ENCODE data around the gene CACNB2. TPM values are rescaled to one million over a fixed set of nuclear protein-coding genes. Genes with fewer than 3 reads are reported as not detected.

Gene CACNB2
- total RNA-seq, 1 experiment from 2014 or later = 3.2 TPM

- CTCF ChIA-PET = no interaction called here
- DNase-seq (ENCODE audit: low spot score) = no peak
- H3K4me3 Mint-ChIP-seq = no peak overlapping the region
- POLR2A ChIA-PET = no interaction called here
- ATAC-seq = no peak
- no peaks in the 10 kb centered on the region for H3K27me3 Mint-ChIP-seq (ENCODE audit: low read depth)
- H3K36me3 Mint-ChIP-seq = no peaks in the 10 kb centered on the region
- no peak overlapping the region for H3K27ac Mint-ChIP-seq
- TF ChIP-seq E2F1 (CRISPR knock-in tag; IDR thresholded peaks at IDR 0.05) (no peak), IRF1 (CRISPR knock-in tag; IDR thresholded peaks at IDR 0.05) (no peak), CREB1 (CRISPR knock-in tag; IDR thresholded peaks at IDR 0.05) (no peak), STAT6 (CRISPR knock-in tag; conservative IDR thresholded peaks at IDR 0.05; ENCODE audit: low read depth) (no peak), MYBL2 (CRISPR knock-in tag; IDR thresholded peaks at IDR 0.05) (no peak), SMAD4 (CRISPR knock-in tag; IDR thresholded peaks at IDR 0.05) (no peak)
- no peaks in the 10 kb centered on the region for H3K9me3 Mint-ChIP-seq
- peaks cover 4% of the 10 kb centered on the region for H3K4me1 Mint-ChIP-seq
Observed at GRCh38 chr10:18210711-18211110, 70.5 kb downstream of the CACNB2 start.

GRCh38 chr10:18211862-18212261 lies 71.6 kb downstream of the CACNB2 start:
- ChIA-PET POLR2A (no interaction called here), CTCF (no interaction called here)
- no peak for TF ChIP-seq PRRX2 (CRISPR knock-in tag; IDR thresholded peaks at IDR 0.05)
- no peak for TF ChIP-seq E2F4 (CRISPR knock-in tag; IDR thresholded peaks at IDR 0.05; ENCODE audit: borderline replicate concordance, low read depth)
- no peak for TF ChIP-seq ZNF138 (CRISPR knock-in tag; conservative IDR thresholded peaks at IDR 0.05)
- no peak for TF ChIP-seq ATF1 (CRISPR knock-in tag; IDR thresholded peaks at IDR 0.05)
- no peak for TF ChIP-seq PRDM15 (CRISPR knock-in tag; IDR thresholded peaks at IDR 0.05)
- no peak for TF ChIP-seq ZMAT4 (CRISPR knock-in tag; IDR thresholded peaks at IDR 0.05)
- H3K27me3 Mint-ChIP-seq (ENCODE audit: low read depth) = no peaks in the 10 kb centered on the region
- no peak overlapping the region for H3K4me3 Mint-ChIP-seq
- no peaks in the 10 kb centered on the region for H3K9me3 Mint-ChIP-seq
- H3K27ac Mint-ChIP-seq = no peak overlapping the region
- no peaks in the 10 kb centered on the region for H3K36me3 Mint-ChIP-seq
- H3K4me1 Mint-ChIP-seq = peaks cover 4% of the 10 kb centered on the region
- DNase-seq (ENCODE audit: low spot score) (no peak), ATAC-seq (no peak)

GRCh38 chr10:18213271-18213670 lies 73.0 kb downstream of the CACNB2 start:
- DNase-seq (ENCODE audit: low spot score) = no peak
- H3K36me3 Mint-ChIP-seq = no peaks in the 10 kb centered on the region
- no peak for ATAC-seq
- ChIA-PET POLR2A (no interaction called here), CTCF (interaction anchor here (0.6 kb wide), 1 partner anchor 722 kb away, joined by 3 read pairs; no protein-coding TSS in a partner anchor)
- H3K9me3 Mint-ChIP-seq = no peaks in the 10 kb centered on the region
- peaks cover 4% of the 10 kb centered on the region for H3K4me1 Mint-ChIP-seq
- H3K27me3 Mint-ChIP-seq (ENCODE audit: low read depth) = no peaks in the 10 kb centered on the region
- no peak overlapping the region for H3K27ac Mint-ChIP-seq
- no peak overlapping the region for H3K4me3 Mint-ChIP-seq
- TF ChIP-seq CREM (CRISPR knock-in tag; IDR thresholded peaks at IDR 0.05) (no peak), ZNF263 (CRISPR knock-in tag; IDR thresholded peaks at IDR 0.05; ENCODE audit: low read depth) (no peak), GRHL2 (CRISPR knock-in tag; IDR thresholded peaks at IDR 0.05; ENCODE audit: insufficient replicate concordance, severe bottlenecking) (no peak), AFF4 (CRISPR knock-in tag; IDR thresholded peaks at IDR 0.05; ENCODE audit: borderline replicate concordance) (no peak), IRF2 (CRISPR knock-in tag; IDR thresholded peaks at IDR 0.05; ENCODE audit: borderline replicate concordance, low read depth) (no peak)
